Activated CD4-positive, alpha-beta T cell treated with anti-CD3 and anti-CD28 coated beads for 36 hours (primary cell): Measurements from ENCODE around the gene EPHX1. TPM values are rescaled to one million over a fixed set of nuclear protein-coding genes. Genes with fewer than 3 reads are reported as not detected.

ENCODE experiments used
- ATAC-seq: fragments of 200-7000 bp; cut with Tn5 transposase; one replicate; pipeline ENCODE4 v1.10.0; 2021; ENCODE audit warnings: mild to moderate bottlenecking, moderate library complexity
- CTCF ChIA-PET: fragments of 350-600 bp; sonication (Branson Sonifier 250); formaldehyde crosslinking; loops from one replicate; lab custom pipeline; 2021; ENCODE audit warnings: antibody characterized with exemption; lab: Charles Lee
- POLR2A ChIA-PET: fragments of 350-600 bp; sonication (Branson Sonifier 250); formaldehyde crosslinking; loops from one replicate; lab custom pipeline; 2021; ENCODE audit warnings: antibody characterized with exemption, inconsistent platforms; lab: Charles Lee
- DNase-seq: peaks from one replicate; pipeline ENCODE4 v3.0.0-alpha.2; 2020
- H3K27ac Mint-ChIP-seq: one replicate; pipeline ENCODE4 v1.8.0; 2021; ENCODE audit warnings: mixed read lengths
- H3K27me3 Mint-ChIP-seq: one replicate; pipeline ENCODE4 v1.8.0; 2021; ENCODE audit warnings: mixed read lengths
- H3K36me3 Mint-ChIP-seq: one replicate; pipeline ENCODE4 v1.8.0; 2021; ENCODE audit warnings: low read depth, mixed read lengths
- H3K4me1 Mint-ChIP-seq: one replicate; pipeline ENCODE4 v1.8.0; 2021; ENCODE audit warnings: mixed read lengths
- H3K4me3 Mint-ChIP-seq: one replicate; pipeline ENCODE4 v1.8.0; 2021; ENCODE audit warnings: mild to moderate bottlenecking, moderate library complexity, mixed read lengths
- H3K9me3 Mint-ChIP-seq: one replicate; pipeline ENCODE4 v1.8.0; 2021; ENCODE audit warnings: low read depth, mixed read lengths
- intact Hi-C, 2 experiments: fragments of 100-400 bp; cut with DNase I in 1 of 2; cut with micrococcal nuclease in 1 of 2; formaldehyde crosslinking; loops; one replicate each; pipeline versions ENCODE4 v1.14.2 to v1.15.1; 2022 to 2024; cut with DNase I, micrococcal nuclease
- total RNA-seq, 2 experiments: library from RNA; stranded (reverse); gene quantifications; one replicate each; pipeline ENCODE4 v1.2.3, GENCODE V29; 2021

Gene EPHX1
- total RNA-seq, 2 experiments from 2014 or later = 2.5 to 2.6 TPM

DNA sequence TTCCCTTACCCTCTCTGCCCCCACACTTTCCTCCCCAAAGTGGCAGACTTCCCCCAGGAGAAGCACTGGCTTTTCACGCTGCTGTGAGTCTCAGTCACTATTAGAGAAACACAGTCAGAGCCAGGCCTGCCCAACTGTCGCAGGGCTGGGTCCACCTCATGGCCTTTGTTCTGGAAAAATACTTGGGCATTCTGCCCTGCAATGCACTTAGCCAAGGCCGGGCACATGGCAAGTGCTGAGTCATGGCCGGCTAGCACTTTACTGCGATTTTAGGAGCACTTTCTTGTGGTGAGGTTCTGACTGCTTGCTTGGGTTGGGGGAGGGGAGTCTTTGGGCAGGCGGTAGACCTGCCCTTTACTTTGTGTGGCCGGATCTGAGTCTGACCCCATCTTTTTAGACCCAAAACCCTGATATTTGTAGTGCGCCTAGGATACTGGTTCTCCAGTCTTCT lies 7.7 kb downstream of the EPHX1 start:
- ATAC-seq (peak; percentile 47), DNase-seq (no peak)
- Mint-ChIP-seq H3K36me3 (no peaks in the 10 kb centered on the region), H3K27me3 (no peaks in the 10 kb centered on the region), H3K4me3 (no peak overlapping the region), H3K9me3 (no peaks in the 10 kb centered on the region), H3K27ac (no peak overlapping the region), H3K4me1 (peaks cover 3% of the 10 kb centered on the region)
- CTCF ChIA-PET = no interaction called here
- intact Hi-C loops = no loop called here
- POLR2A ChIA-PET = no interaction called here

DNA sequence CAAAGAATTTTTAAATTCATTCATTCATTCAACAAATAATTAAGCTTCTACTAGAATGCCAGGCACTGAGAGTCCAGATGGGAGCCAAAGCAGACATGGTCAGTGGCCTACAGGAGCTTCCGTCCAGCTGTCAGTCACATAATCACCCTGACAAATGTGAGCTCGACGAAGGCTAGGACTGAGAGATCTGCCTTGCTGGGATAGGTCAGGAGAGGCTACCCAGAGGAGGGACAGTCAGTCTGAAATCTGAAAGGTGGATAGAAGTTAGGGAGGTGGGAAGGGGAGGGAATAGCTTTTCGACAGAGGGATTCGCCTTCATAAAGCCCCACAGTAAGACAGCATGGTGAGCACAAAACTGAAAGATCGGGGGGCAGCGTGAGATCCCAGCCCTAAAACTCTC lies 8.3 kb downstream of the EPHX1 start:
- no peak overlapping the region for H3K4me3 Mint-ChIP-seq
- ChIA-PET POLR2A (no interaction called here), CTCF (interaction anchor here (0.7 to 1.0 kb wide), 2 partner anchors 10 to 57 kb away, joined by 3 read pairs; no protein-coding TSS in a partner anchor)
- ATAC-seq (no peak), DNase-seq (no peak)
- no peaks in the 10 kb centered on the region for H3K36me3 Mint-ChIP-seq
- H3K27ac Mint-ChIP-seq = no peak overlapping the region
- intact Hi-C loops = no loop called here
- no peaks in the 10 kb centered on the region for H3K9me3 Mint-ChIP-seq
- no peaks in the 10 kb centered on the region for H3K27me3 Mint-ChIP-seq
- peaks cover 3% of the 10 kb centered on the region for H3K4me1 Mint-ChIP-seq

- Mint-ChIP-seq H3K9me3 (no peaks in the 10 kb centered on the region), H3K27ac (no peak overlapping the region), H3K4me1 (peaks cover 3% of the 10 kb centered on the region), H3K27me3 (no peaks in the 10 kb centered on the region), H3K36me3 (no peaks in the 10 kb centered on the region), H3K4me3 (no peak overlapping the region)
- intact Hi-C loops = no loop called here
- ChIA-PET POLR2A (no interaction called here), CTCF (no interaction called here)
- no peak for DNase-seq
- no peak for ATAC-seq
Measured at GRCh38 chr1:225819346-225820192, 9.6 kb downstream of the EPHX1 start.

DNA sequence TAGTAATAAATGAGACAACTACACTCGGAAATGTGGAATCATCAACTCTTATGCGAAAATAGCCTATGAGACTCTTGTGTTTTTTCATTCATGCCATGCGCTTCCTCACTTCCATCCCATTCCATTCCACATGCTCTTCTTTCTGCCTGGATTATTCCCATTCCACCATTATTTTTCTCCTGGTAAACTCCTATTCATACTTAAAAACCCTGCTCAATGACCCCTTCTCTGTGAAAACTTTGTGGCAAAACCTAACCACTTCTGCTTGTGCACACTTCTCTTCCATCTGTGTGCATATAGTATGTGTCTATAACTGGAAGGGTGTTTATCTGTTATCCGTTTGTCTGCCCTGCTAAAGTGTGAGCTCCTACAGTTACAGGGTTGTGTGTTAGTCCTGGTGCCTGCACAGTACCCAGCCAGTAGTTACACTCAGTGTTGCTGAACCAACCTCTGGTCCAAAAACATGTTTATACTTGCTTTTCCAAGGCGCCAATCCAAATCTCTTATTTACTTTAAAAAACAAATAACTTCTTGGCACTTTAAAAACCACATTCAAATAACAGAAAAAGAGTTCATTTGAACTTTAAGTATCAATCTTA lies 10.7 kb downstream of the EPHX1 start:
- no peaks in the 10 kb centered on the region for H3K9me3 Mint-ChIP-seq
- ChIA-PET CTCF (no interaction called here), POLR2A (no interaction called here)
- H3K4me1 Mint-ChIP-seq = peaks cover 3% of the 10 kb centered on the region
- DNase-seq (no peak), ATAC-seq (no peak)
- H3K36me3 Mint-ChIP-seq = no peaks in the 10 kb centered on the region
- H3K27me3 Mint-ChIP-seq = no peaks in the 10 kb centered on the region
- H3K4me3 Mint-ChIP-seq = no peak overlapping the region
- H3K27ac Mint-ChIP-seq = no peak overlapping the region
- intact Hi-C loops = no loop called here

DNA sequence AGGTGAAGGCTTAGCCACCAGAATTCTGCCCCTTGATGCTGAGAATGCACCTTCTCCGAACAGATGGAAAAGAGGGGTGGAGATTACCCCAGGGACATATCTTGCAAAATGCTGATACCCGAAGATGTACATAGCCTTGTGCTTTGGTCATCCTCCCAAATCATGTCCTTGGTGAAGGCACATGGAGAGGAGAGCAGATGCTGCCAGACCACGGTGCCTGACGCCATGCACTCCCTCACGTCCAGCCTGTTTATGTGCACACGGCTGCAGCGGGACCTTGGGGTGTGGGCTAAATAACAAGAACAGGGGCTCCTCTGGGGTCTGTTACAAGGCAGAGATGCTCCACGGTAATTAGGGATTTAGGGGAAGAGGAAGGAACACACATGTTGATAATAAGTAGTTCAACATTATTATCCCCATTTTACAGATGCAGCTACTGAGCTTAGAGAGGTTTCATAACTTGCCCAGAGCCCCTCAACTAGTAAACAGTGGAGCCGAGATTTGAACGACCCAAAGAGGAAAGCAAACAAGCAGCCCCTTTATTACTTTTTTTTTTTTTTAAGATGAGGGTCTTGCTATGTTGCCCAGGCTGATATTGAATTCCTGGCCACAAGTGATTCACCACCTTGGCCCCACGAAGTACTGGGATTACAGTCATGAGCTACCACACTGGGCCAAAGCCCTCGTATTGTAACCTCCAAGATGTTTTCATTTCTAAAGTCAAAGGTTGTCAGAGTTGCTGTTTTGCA lies 12.9 kb downstream of the EPHX1 start:
- CTCF ChIA-PET = interaction anchor here (0.6 to 1.0 kb wide), 4 partner anchors 9 to 331 kb away, joined by 3 to 4 read pairs (median 3); no protein-coding TSS in a partner anchor
- H3K4me3 Mint-ChIP-seq = no peak overlapping the region
- H3K9me3 Mint-ChIP-seq = no peaks in the 10 kb centered on the region
- intact Hi-C loops = no loop called here
- no peak for ATAC-seq
- H3K36me3 Mint-ChIP-seq = no peaks in the 10 kb centered on the region
- POLR2A ChIA-PET = no interaction called here
- H3K27me3 Mint-ChIP-seq = no peaks in the 10 kb centered on the region
- H3K27ac Mint-ChIP-seq = no peak overlapping the region
- peaks cover under 1% of the 10 kb centered on the region for H3K4me1 Mint-ChIP-seq
- DNase-seq = no peak

DNA sequence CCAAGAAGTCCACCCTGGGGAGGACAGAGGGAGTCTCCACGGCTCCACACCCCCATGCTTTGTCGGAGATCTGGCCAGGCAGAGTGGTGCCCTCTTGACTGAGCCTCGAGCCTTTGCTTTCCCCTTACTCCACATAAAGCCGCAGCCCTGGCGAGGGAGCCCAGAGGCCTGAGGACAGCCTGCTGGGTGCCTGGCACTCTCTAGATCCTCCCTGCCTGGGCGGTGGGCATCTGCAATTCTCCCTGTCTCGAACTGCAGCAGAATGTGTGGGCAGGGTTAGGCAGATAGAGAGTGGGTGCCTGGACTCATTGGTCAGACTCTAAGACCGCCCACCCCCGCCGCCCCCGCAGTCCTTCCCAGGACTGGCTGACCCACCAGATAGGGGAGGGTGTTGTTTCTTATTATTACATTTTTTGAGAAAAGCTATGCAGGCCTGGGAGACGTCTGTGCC lies 13.9 kb downstream of the EPHX1 start:
- intact Hi-C loops = no loop called here
- Mint-ChIP-seq H3K4me3 (no peak overlapping the region), H3K36me3 (no peaks in the 10 kb centered on the region), H3K27ac (no peak overlapping the region), H3K9me3 (no peaks in the 10 kb centered on the region), H3K4me1 (no peaks in the 10 kb centered on the region), H3K27me3 (no peaks in the 10 kb centered on the region)
- DNase-seq (no peak), ATAC-seq (no peak)
- POLR2A ChIA-PET = no interaction called here
- CTCF ChIA-PET = no interaction called here

DNA sequence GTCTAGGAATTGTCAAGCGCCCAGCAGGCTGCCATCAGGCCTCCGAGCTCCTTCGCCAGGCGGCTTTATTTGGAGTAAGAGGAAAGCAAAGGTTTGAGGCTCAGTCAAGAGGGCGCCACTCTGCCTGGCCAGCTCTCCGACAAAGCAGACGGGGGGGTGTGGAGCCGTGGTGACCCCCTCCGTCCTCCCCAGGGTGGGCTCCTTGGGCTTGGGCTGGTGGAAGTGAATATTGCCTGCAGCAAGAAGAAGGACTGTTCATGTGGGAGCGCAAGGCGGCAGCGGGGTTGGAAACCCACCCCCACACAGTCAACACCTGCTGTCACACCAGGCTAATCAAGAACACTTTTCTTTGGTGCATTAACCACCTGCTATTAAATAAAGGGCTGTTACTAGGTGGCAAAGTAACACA lies 14.6 kb downstream of the EPHX1 start:
- intact Hi-C loops = no loop called here
- no peak overlapping the region for H3K4me3 Mint-ChIP-seq
- no peak overlapping the region for H3K27ac Mint-ChIP-seq
- no peaks in the 10 kb centered on the region for H3K36me3 Mint-ChIP-seq
- H3K4me1 Mint-ChIP-seq = no peaks in the 10 kb centered on the region
- DNase-seq = no peak
- H3K9me3 Mint-ChIP-seq = no peaks in the 10 kb centered on the region
- ChIA-PET POLR2A (no interaction called here), CTCF (no interaction called here)
- no peaks in the 10 kb centered on the region for H3K27me3 Mint-ChIP-seq
- no peak for ATAC-seq

DNA sequence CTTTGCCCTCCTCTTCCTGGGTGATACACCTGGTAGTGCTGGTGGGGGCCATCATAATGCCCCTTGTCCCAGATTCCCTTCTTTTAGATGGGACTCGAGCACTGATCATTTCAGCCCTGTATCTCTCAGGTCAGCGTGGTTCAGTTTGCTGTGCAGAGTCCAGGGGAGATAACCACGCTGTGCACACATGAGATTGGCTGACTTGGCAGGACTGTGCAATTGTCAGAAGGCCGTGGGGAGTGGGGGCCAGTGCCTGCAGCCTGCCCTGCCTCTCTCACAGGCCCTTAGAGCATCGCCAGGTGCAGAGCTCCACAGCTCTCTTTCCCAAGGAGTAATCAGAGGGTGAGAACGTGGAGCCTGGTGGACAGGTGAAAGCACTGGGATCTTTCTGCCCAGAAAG lies 15.2 kb downstream of the EPHX1 start:
- Mint-ChIP-seq H3K4me3 (no peak overlapping the region), H3K27me3 (no peaks in the 10 kb centered on the region), H3K27ac (no peak overlapping the region), H3K36me3 (no peaks in the 10 kb centered on the region), H3K9me3 (no peaks in the 10 kb centered on the region), H3K4me1 (no peaks in the 10 kb centered on the region)
- ChIA-PET CTCF (interaction anchor here (1.1 kb wide), 1 partner anchor 15 kb away, joined by 3 read pairs; no protein-coding TSS in a partner anchor), POLR2A (interaction anchor here (0.6 kb wide), 1 partner anchor 66 kb away, joined by 4 read pairs; no protein-coding TSS in a partner anchor)
- ATAC-seq = no peak
- intact Hi-C loops = no loop called here
- DNase-seq = no peak

- Mint-ChIP-seq H3K9me3 (no peaks in the 10 kb centered on the region), H3K36me3 (no peaks in the 10 kb centered on the region), H3K4me3 (no peak overlapping the region), H3K27ac (no peak overlapping the region), H3K27me3 (no peaks in the 10 kb centered on the region), H3K4me1 (no peaks in the 10 kb centered on the region)
- CTCF ChIA-PET = interaction anchor here (0.8 to 1.1 kb wide), 3 partner anchors 14 to 27 kb away, joined by 3 to 5 read pairs (median 3); no protein-coding TSS in a partner anchor
- POLR2A ChIA-PET = interaction anchor here (0.6 kb wide), 1 partner anchor 66 kb away, joined by 4 read pairs; no protein-coding TSS in a partner anchor
- DNase-seq (no peak), ATAC-seq (no peak)
- intact Hi-C loops = no loop called here
Measured at GRCh38 chr1:225825607-225826007, 15.7 kb downstream of the EPHX1 start.

GRCh38 chr1:225827076-225827475 lies 17.2 kb downstream of the EPHX1 start:
- intact Hi-C loops = no loop called here
- ATAC-seq = no peak
- H3K4me1 Mint-ChIP-seq = no peaks in the 10 kb centered on the region
- POLR2A ChIA-PET = no interaction called here
- H3K27me3 Mint-ChIP-seq = no peaks in the 10 kb centered on the region
- H3K27ac Mint-ChIP-seq = no peak overlapping the region
- no peaks in the 10 kb centered on the region for H3K9me3 Mint-ChIP-seq
- DNase-seq = no peak
- no peaks in the 10 kb centered on the region for H3K36me3 Mint-ChIP-seq
- H3K4me3 Mint-ChIP-seq = no peak overlapping the region
- CTCF ChIA-PET = interaction anchor here (0.8 kb wide), 1 partner anchor 23 kb away, joined by 3 read pairs; no protein-coding TSS in a partner anchor

DNA sequence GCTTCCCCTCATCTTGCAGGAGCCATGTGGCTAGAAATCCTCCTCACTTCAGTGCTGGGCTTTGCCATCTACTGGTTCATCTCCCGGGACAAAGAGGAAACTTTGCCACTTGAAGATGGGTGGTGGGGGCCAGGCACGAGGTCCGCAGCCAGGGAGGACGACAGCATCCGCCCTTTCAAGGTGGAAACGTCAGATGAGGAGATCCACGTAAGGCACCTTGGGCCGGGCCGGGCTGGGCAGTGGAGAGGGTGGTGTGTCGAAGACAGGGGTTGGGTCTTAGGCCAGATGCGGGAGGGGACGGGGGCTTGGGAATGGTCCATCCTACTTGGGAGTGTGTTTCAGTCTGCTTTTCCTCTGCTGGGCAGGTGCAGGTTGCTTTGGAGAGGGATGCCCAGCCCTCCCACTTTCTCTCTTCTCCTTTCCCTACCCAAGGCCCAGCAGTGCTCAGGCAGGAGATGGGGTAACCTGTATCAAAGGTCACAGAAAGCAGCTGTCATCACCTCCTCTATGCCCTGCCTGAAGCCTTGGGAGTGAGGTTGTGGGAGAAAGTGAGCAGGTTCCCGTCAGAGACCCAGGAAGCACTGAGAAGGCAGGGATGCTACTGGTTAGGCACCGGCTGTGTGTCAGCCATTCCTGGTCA lies 18.9 kb downstream of the EPHX1 start:
- H3K4me3 Mint-ChIP-seq = no peak overlapping the region
- H3K27ac Mint-ChIP-seq = no peak overlapping the region
- H3K27me3 Mint-ChIP-seq = no peaks in the 10 kb centered on the region
- H3K9me3 Mint-ChIP-seq = no peaks in the 10 kb centered on the region
- intact Hi-C loops = no loop called here
- CTCF ChIA-PET = no interaction called here
- H3K36me3 Mint-ChIP-seq = no peaks in the 10 kb centered on the region
- ATAC-seq (no peak), DNase-seq (no peak)
- POLR2A ChIA-PET = no interaction called here
- no peaks in the 10 kb centered on the region for H3K4me1 Mint-ChIP-seq
